Vein endothelial cell (primary cell): ENCODE results near the gene THAP9. TPM values are rescaled to one million over a fixed set of nuclear protein-coding genes. Genes with fewer than 3 reads are reported as not detected.

Experiments used
- small RNA-seq: library from RNA; depleted of rRNA; stranded (forward); fragments of <200 nt; gene quantifications from one replicate; pipeline ENCODE3, GENCODE V24; 2012
- total RNA-seq: library from RNA; depleted of rRNA; stranded (reverse); fragments of >200 nt; gene quantifications from 2 replicates; pipeline ENCODE4 v1.2.3, GENCODE V29; 2012

Gene THAP9
- total RNA-seq = 3.4 and 4.9 TPM in 2 replicates

GRCh38 chr4:82900411-82901182 is at the start of gene THAP9:
TSS of gene THAP9 (plus strand) at chr4:82900735. CDS start at chr4:82900803, 68 bp downstream.

GRCh38 chr4:82890901-82891706 is 9.4 kb upstream of the THAP9 start, which contains the start of gene SEC31A:
TSS of gene SEC31A (minus strand) at chr4:82891153. CDS start at chr4:82881936, 9,217 bp downstream.

Small RNAs within 50 kb of the gene (small RNA-seq; reads per million reads assigned to genes)
- gene RF00019 = not detected

Other genes with a start within 250 kb of the THAP9 start
- 59.1 and 59.9 TPM in 2 replicates for gene SCD5, start 101.9 kb upstream of the THAP9 start, total RNA-seq
- gene SEC31A, start 9.6 kb upstream of the THAP9 start, total RNA-seq = 365 and 381 TPM in 2 replicates
- 11.1 and 19.6 TPM in 2 replicates for gene LIN54, start 110.1 kb downstream of the THAP9 start, total RNA-seq
- 69.9 and 105 TPM in 2 replicates for gene COPS4, start 134.4 kb downstream of the THAP9 start, total RNA-seq
- 1.3 and 2.5 TPM in 2 replicates for gene PLAC8, start 214.0 kb downstream of the THAP9 start, total RNA-seq